ENCODE measurements around the gene CNOT3.

- TF ChIP-seq, protein P1, sequence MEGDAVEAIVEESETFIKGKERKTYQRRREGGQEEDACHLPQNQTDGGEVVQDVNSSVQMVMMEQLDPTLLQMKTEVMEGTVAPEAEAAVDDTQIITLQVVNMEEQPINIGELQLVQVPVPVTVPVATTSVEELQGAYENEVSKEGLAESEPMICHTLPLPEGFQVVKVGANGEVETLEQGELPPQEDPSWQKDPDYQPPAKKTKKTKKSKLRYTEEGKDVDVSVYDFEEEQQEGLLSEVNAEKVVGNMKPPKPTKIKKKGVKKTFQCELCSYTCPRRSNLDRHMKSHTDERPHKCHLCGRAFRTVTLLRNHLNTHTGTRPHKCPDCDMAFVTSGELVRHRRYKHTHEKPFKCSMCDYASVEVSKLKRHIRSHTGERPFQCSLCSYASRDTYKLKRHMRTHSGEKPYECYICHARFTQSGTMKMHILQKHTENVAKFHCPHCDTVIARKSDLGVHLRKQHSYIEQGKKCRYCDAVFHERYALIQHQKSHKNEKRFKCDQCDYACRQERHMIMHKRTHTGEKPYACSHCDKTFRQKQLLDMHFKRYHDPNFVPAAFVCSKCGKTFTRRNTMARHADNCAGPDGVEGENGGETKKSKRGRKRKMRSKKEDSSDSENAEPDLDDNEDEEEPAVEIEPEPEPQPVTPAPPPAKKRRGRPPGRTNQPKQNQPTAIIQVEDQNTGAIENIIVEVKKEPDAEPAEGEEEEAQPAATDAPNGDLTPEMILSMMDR (IDR thresholded peaks at IDR 0.05) = no peak
- TF ChIP-seq POLR2A (IDR thresholded peaks at IDR 0.05) = no peak
- TF ChIP-seq EP300 (IDR thresholded peaks at IDR 0.05) = no peak
These were observed 10.1 kb downstream of the CNOT3 start for GRCh38 chr19:54147676-54148075.
